T-helper 1 cell treated with Interleukin-12 subunit alpha and Interleukin-12 subunit beta and Interleukin-4 antibody, amounts not matched to agents 30 ng/mL and 1 ng/mL, for 36 hours (primary cell): ENCODE data around the gene ZNF521. TPM values are rescaled to one million over a fixed set of nuclear protein-coding genes. Genes with fewer than 3 reads are reported as not detected.
"Not testable (repeated sequence)": the region's sequence is repeated elsewhere in the genome, so short reads cannot be mapped to it uniquely, and the experiment has no call there.

Experiments
- intact Hi-C: fragments of 100-400 bp; cut with micrococcal nuclease; formaldehyde crosslinking; loops from one replicate; pipeline ENCODE4 v1.15.1; 2024
- total RNA-seq: library from RNA; stranded (reverse); gene quantifications from 2 replicates; pipeline ENCODE4 v1.2.3, GENCODE V29; 2022

ZNF521 gene
- total RNA-seq, 1 donor from 2014 or later: not detected

DNA sequence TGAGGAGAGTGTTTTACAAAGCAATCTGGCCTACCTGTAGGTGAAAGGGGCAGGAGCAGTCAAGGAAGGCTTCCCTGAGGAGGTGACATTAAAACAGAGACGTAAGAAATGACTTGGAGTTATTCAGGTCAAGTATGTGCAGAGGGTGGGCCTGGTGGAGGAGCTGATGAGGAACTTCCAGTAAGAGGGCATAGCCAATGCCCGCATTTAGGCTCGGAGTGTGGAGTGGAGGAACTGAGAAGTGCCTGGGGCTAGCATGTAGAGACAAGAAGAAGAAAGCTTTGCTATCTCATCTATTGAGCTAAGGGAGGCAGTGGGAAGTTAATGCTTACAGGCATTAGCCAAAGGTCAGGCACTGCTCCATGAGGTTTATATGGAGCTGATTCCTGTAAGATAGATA is 312.2 kb downstream of the ZNF521 start:
- intact Hi-C loops: no loop called here

DNA sequence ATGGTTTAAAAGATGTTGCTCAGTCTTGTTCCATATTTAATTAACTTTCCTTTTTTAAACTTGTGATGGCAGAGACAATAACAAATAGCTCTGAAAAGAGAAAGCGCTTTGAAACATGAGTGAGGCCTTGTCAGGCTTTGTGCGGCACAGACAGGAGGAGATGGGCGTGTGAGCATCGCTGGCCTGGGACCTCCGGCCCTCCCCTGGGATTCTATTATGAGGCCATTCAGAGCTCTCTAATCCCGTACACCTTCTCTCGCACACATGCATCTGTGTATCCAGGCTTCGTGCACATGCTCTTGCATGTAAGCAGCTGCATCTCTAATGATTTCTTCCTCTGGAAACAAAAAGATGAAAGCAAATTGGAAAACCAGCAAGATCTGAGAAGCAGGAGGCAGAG is 313.7 kb downstream of the ZNF521 start:
- intact Hi-C loops: no loop called here

DNA sequence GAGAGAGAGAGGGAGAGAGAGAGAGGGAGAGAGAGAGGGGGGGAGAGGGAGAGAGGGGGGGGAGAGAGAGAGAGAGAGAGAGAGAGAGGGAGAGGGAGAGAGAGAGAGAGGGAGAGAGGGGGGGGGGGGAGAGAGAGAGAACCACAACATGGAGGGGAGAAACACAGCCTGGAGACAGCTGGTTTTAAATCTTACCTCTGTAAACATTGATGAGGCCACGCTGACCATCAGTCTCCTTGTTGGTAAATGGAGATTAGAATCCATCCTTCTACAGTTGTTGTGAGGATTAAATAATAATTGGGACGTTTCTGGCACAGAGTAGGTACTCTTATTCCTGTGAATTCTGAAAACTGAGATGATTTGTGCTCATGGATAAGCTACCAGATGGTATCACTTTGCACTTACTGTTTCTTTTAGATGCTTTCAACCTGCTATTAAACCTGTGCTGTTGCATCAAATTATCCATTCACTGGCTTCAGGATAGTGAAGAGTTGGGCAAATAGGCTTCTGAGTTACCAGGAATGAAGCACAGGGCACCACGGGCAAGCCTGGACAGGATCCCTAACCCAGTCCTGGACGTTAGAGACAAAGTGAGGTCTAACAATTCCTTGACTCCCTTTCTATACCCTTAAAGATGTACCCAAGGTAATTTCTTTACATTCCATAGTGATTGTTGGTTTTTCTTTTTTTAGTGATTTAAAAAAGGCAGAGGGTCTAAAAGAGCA is 318.1 kb downstream of the ZNF521 start:
- intact Hi-C loops: no loop called here

DNA sequence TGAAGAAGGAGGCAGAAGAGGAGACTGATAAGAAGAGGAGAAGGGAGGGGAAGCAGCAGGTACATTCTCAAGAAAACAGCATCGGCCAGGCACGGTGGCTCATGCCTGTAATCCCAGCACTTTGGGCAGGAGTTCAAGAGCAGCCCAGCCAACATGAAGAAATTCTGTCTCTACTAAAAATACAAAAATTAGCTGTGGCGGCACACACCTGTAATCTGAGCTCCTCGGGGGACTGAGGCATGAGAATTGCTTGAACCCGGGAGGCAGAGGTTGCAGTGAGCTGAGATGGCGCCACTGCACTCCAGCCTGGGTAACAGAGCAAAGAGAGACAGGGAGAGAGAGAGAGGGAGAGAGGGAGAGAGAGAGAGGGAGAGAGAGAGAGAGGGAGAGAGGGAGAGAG is 318.8 kb downstream of the ZNF521 start:
- intact Hi-C loops: not testable (repeated sequence)

DNA sequence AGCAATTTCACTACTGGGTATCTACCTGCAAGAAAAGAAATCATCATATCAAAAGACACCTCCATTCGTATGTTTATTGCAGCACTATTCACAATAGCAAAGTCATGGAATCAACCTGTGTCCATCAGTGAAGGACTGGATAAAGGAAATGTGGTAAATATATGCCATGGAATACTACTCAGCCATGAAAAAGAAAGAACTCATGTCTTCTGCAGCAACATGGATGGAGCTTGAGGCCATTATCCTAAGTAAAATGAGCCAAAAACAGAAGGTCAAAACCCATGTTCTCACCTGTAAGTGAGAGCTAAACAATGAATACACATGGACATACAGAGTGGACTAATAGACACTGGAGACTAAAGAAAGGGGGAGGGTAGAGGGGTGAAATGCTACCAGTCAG is 322.2 kb downstream of the ZNF521 start:
- intact Hi-C loops: no loop called here

DNA sequence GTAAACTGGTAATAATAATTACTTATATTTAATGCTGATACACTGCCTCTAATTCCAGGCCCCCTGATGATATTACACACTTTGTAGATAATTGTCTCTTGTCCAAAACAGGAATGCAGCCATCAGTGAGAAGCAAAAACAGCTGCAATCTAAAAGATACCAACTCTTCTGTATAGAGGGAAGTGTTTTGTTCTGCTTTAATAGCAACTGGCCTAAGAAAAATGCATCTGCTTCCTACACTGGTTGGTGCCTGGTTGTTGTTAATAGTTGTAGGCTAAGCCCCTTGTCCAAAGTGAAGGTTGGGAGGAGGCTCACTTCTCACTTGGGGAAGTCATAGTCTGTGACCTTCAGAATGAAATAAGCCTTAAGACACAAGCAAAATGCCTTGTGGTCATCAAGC is 332.0 kb downstream of the ZNF521 start:
- intact Hi-C loops: no loop called here

DNA sequence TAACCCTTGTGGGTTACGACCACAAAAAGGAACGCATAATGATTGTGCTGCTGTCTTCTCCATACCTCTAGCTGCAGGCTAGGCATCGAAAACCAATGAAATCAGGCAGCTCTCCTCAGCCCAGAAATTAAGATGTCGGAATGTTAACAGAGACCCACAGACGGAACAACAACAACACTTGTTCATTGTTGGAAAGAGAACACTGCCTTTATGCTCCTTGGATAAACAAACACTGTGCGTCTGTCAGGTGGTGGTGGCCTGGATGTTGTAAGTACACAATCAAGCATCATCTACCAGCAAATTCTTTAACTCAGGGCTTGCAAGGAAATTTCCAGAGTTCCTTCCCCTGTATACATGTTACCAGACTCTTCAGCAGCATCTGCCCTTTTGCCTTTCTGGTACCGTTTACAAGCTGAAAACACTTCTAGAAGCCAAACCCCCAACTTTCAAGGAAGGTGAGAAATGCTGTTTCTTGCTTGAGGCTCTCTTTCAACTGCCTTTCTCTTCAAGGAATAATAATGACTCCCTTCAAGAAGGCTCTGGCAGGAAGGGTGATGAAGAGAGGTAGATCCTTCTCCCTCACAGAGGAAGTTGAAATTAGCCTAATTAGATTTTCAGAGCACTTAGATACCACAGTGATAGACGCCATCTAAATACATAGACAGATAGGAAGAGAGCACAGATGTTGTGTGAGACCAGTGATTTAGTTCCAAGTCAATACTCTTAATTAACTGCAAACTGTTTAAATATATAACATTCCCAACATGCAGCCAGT is 332.7 kb downstream of the ZNF521 start:
- intact Hi-C loops: no loop called here

DNA sequence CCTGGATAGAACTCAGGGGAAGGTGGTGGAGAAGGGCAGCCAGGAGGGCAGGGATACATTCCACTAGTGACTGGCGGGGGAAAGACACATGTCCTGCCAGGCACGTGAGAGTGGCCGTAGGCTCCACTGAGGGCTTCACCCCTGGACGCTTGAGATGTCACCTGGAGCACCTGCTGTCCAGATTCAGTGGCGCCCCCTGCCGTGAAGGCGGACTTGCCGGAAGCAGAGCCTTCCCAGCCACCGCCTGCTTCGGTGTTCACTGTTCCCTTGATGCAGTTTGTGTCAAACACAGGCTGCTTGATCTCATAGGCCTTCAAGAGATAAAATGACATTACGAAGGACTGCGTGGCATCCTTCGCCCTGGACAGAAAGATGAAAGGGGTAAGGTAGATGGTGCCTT is 335.3 kb downstream of the ZNF521 start:
- intact Hi-C loops: no loop called here

DNA sequence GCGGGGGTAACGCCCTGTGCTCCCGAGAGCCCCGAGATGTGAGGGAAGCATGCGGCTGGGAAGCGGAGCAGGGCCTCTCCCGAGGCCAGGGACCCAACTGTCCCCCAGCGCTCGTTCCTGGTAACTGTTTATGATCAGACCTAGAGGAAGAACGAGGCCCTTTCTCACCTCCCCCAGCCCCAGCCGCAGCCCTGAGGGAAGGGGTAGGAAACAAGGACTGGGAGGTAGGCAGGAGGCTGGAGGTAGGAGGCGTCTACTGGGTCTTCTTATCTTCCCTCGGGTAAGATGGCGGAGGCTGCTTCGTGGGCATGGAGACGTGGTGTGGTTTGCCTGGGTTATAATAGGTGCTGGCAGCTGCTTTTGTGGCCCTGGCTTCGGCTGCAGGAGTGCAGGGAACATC is 335.8 kb downstream of the ZNF521 start:
- intact Hi-C loops: no loop called here
